Stimulated activated CD8-positive, alpha-beta memory T cell treated with anti-CD3 and anti-CD28 coated beads, Interleukin-2, amount 100 ng/mL, for 48 hours (primary cell): ENCODE data around the gene PMF1.
A peak's percentile ranks its signal among the peaks of the same experiment; 100 is the strongest.
"Not testable (repeated sequence)": the region's sequence is repeated elsewhere in the genome, so short reads cannot be mapped to it uniquely, and the experiment has no call there.

ENCODE experiments used
- DNase-seq, 2 donors: peaks; one replicate each; pipeline ENCODE4 v3.0.0-alpha.2; 2020; ENCODE audit warnings: low read depth in 2 of 2

PMF1 gene

GRCh38 chr1:156212833-156213643, at the start of gene PMF1:
PMF1 (plus strand) TSS chr1:156213007; CDS start chr1:156213016, 9 bp downstream.
- peak; percentile 95 to 96 for DNase-seq

- DNase-seq = no peak
Observed at GRCh38 chr1:156163712-156164111, 49.1 kb upstream of the PMF1 start.

- DNase-seq = no peak
Observed at GRCh38 chr1:156164125-156164831, 48.5 kb upstream of the PMF1 start.

GRCh38 chr1:156165083-156165482, 47.7 kb upstream of the PMF1 start:
- no peak for DNase-seq

- no peak for DNase-seq
Observed at GRCh38 chr1:156167536-156167935, 45.3 kb upstream of the PMF1 start.

- DNase-seq = no peak
Observed at GRCh38 chr1:156172696-156173470, 39.9 kb upstream of the PMF1 start.

- DNase-seq = no peak
Observed at GRCh38 chr1:156176610-156177210, 36.1 kb upstream of the PMF1 start.

GRCh38 chr1:156177919-156178654, 34.7 kb upstream of the PMF1 start:
- no peak for DNase-seq

GRCh38 chr1:156180471-156180870, 32.3 kb upstream of the PMF1 start:
- DNase-seq = no peak

GRCh38 chr1:156181391-156181924, 31.3 kb upstream of the PMF1 start:
- not testable (repeated sequence) for DNase-seq

- not testable (repeated sequence) for DNase-seq
Observed at GRCh38 chr1:156182010-156182779, 30.6 kb upstream of the PMF1 start.

- not testable (repeated sequence) for DNase-seq
Observed at GRCh38 chr1:156186347-156187177, 26.2 kb upstream of the PMF1 start.

- DNase-seq = not testable (repeated sequence)
Observed at GRCh38 chr1:156190265-156190664, 22.5 kb upstream of the PMF1 start.

- no peak for DNase-seq
Observed at GRCh38 chr1:156191292-156191964, 21.4 kb upstream of the PMF1 start.

GRCh38 chr1:156193208-156193487, 19.7 kb upstream of the PMF1 start:
- no peak for DNase-seq

- peak; percentile 84 to 93 for DNase-seq
Observed at GRCh38 chr1:156193488-156194299, 19.1 kb upstream of the PMF1 start, which contains the start of gene SLC25A44. SLC25A44 (plus strand) TSS chr1:156194104; CDS start chr1:156199848, 5,744 bp downstream.

- DNase-seq = no peak
Observed at GRCh38 chr1:156194300-156194652, 18.5 kb upstream of the PMF1 start.

- no peak for DNase-seq
Observed at GRCh38 chr1:156195853-156196252, 17.0 kb upstream of the PMF1 start.
